ENCODE data around the gene BSDC1.

- TF ChIP-seq SIN3A (IDR thresholded peaks at IDR 0.05; ENCODE audit: low read depth) (no peak), ZBTB33 (IDR thresholded peaks at IDR 0.05; ENCODE audit: extremely low read depth, insufficient replicate concordance, low read length) (no peak), CTCF (IDR thresholded peaks at IDR 0.05 in 2 of 3, conservative IDR thresholded peaks at IDR 0.05 in 1 of 3; ENCODE audit: borderline replicate concordance in 1 of 3, insufficient read depth in 1 of 3, low read depth in 2 of 3, low read length in 2 of 3) (no peak), EZH2 (IDR thresholded peaks at IDR 0.05) (no peak), TCF7L2 (IDR thresholded peaks at IDR 0.05; ENCODE audit: borderline replicate concordance, extremely low read depth, insufficient read depth, insufficient read length) (no peak), RAD21 (IDR thresholded peaks at IDR 0.05; ENCODE audit: low read depth) (no peak), CBX3 (IDR thresholded peaks at IDR 0.05; ENCODE audit: low read depth) (no peak)
Measured at GRCh38 chr1:32386676-32387392, 7.4 kb downstream of the BSDC1 start.

Measured in HCT116 (cell line).